NCI-H1694 treated with DMSO at 0.1 percent for 48 hours (cell line): ENCODE measurements around the gene RPRD2.
"Not testable (repeated sequence)": the region's sequence is repeated elsewhere in the genome, so short reads cannot be mapped to it uniquely, and the experiment has no call there.

ENCODE experiments used
- DNase-seq: peaks from one replicate; lab custom pipeline; 2025; lab: John Stamatoyannopoulos, UW

The RPRD2 gene

GRCh38 chr1:150363426-150364230 is at the start of gene RPRD2:
RPRD2 (plus strand) TSS chr1:150364147; CDS start chr1:150364715, 568 bp downstream.
- DNase-seq = peak; percentile 99

- DNase-seq = not testable (repeated sequence)
Observed at GRCh38 chr1:150314691-150315090, 49.3 kb upstream of the RPRD2 start.

- no peak for DNase-seq
Observed at GRCh38 chr1:150320667-150320978, 43.3 kb upstream of the RPRD2 start.

DNA sequence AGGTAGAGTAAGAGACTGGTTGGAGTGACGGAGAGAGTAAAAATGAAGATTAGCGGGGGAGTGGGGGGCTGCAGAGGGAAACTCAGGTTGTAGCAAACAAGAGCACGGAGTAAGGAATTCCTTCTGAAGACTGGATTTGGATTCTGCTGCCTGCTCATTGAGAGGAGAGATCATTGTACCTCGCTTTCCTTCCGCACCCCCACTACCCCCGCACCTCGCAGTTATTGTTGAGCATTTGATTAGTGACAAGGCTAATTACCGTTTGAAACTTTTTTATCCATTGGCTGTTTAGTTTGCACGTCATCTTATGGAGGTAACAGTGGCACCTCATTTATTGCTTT is 42.2 kb upstream of the RPRD2 start:
- DNase-seq = no peak

GRCh38 chr1:150322310-150322709 is 41.6 kb upstream of the RPRD2 start:
- DNase-seq = no peak

- no peak for DNase-seq
Observed at GRCh38 chr1:150332651-150333290, 31.2 kb upstream of the RPRD2 start.

- DNase-seq = no peak
Observed at GRCh38 chr1:150346316-150346715, 17.6 kb upstream of the RPRD2 start.

- no peak for DNase-seq
Observed at GRCh38 chr1:150352866-150353265, 11.1 kb upstream of the RPRD2 start.

GRCh38 chr1:150362721-150363425 is 1.1 kb upstream of the RPRD2 start:
- no peak for DNase-seq

GRCh38 chr1:150364231-150365003 is 470 bp downstream of the RPRD2 start:
- peak; percentile 81 for DNase-seq

- peak; percentile 24 for DNase-seq
Observed at GRCh38 chr1:150365941-150366340, 2.0 kb downstream of the RPRD2 start.

GRCh38 chr1:150366416-150367296 is 2.7 kb downstream of the RPRD2 start:
- no peak for DNase-seq

- DNase-seq = no peak
Observed at GRCh38 chr1:150371110-150371509, 7.2 kb downstream of the RPRD2 start.

- no peak for DNase-seq
Observed at GRCh38 chr1:150372580-150372979, 8.6 kb downstream of the RPRD2 start.

DNA sequence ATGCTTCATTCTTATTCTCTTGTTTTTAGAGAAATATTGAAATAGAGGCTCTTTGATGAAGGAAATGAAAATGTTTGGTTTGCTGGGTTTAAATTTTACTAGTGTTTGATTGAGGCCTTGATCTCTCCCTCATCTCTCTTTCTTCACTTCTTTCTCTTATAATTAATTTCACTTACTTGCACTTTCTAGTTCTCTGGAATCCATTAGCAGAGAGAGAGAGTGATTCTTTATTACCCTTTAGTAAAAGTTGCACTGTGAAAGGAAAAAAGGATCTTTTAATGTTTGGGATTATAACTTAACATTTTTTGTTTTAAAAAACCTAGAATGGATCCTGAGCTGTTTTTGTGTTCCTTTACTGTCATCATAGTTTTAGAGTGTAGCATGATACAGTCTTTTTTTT is 12.2 kb downstream of the RPRD2 start:
- DNase-seq = no peak

GRCh38 chr1:150383631-150384324 is 19.8 kb downstream of the RPRD2 start:
- DNase-seq = no peak

- no peak for DNase-seq
Observed at GRCh38 chr1:150385537-150386445, 21.8 kb downstream of the RPRD2 start.

DNA sequence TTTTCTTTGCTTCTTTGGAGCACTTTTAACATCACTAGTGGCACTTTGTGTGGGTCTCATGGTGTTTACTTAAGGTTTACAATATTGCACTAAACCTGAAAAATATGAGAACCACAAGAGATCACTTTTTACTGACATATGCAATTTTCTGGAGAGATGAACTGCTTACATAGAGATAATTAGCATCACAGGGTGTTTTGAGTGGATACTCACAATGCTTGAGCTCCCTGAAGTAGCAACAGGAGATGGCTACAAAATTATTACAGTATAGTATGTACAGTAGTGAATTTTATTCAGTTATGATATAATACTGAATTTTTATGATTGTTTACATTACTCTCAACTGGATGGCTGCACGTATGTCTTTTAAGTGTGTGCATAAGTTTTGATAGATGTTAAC is 22.6 kb downstream of the RPRD2 start:
- no peak for DNase-seq

- no peak for DNase-seq
Observed at GRCh38 chr1:150387200-150387599, 23.3 kb downstream of the RPRD2 start.

GRCh38 chr1:150388241-150388640 is 24.3 kb downstream of the RPRD2 start:
- no peak for DNase-seq
